GM18502 (cell line): ENCODE results near the gene GIMAP6.
A peak's percentile ranks its signal among the peaks of the same experiment; 100 is the strongest.
"Not testable (repeated sequence)": the region's sequence is repeated elsewhere in the genome, so short reads cannot be mapped to it uniquely, and the experiment has no call there.

Experiments used
- ATAC-seq: cut with Tn5 transposase; IDR thresholded peaks from one replicate; pipeline ENCODE4 v1.9.1; 2021; ENCODE audit warnings: mild to moderate bottlenecking; ENCODE audit not compliant: unreplicated experiment, poor library complexity

The GIMAP6 gene

GRCh38 chr7:150648353-150649079 is 16.3 kb upstream of the GIMAP6 start:
- ATAC-seq = no peak

- no peak for ATAC-seq
Observed at GRCh38 chr7:150645259-150646020, 13.3 kb upstream of the GIMAP6 start.

GRCh38 chr7:150642926-150643325 is 10.7 kb upstream of the GIMAP6 start:
- no peak for ATAC-seq

GRCh38 chr7:150641854-150642253 is 9.7 kb upstream of the GIMAP6 start:
- no peak for ATAC-seq

- ATAC-seq = no peak
Observed at GRCh38 chr7:150633926-150634325, 1.7 kb upstream of the GIMAP6 start.

- no peak for ATAC-seq
Observed at GRCh38 chr7:150631084-150631826, 930 bp downstream of the GIMAP6 start.

GRCh38 chr7:150629347-150629746 is 2.8 kb downstream of the GIMAP6 start:
- ATAC-seq = no peak

GRCh38 chr7:150627959-150628358 is 4.2 kb downstream of the GIMAP6 start:
- no peak for ATAC-seq

GRCh38 chr7:150626696-150627095 is 5.5 kb downstream of the GIMAP6 start:
- no peak for ATAC-seq

- ATAC-seq = peak; percentile 56
Observed at GRCh38 chr7:150621376-150621775, 10.8 kb downstream of the GIMAP6 start.

GRCh38 chr7:150620617-150621371 is 11.4 kb downstream of the GIMAP6 start:
- ATAC-seq = peak; percentile 64

- no peak for ATAC-seq
Observed at GRCh38 chr7:150620061-150620460, 12.1 kb downstream of the GIMAP6 start.

- not testable (repeated sequence) for ATAC-seq
Observed at GRCh38 chr7:150615221-150615755, 16.9 kb downstream of the GIMAP6 start.

GRCh38 chr7:150614426-150614825 is 17.8 kb downstream of the GIMAP6 start:
- ATAC-seq = not testable (repeated sequence)

- no peak for ATAC-seq
Observed at GRCh38 chr7:150613880-150614279, 18.3 kb downstream of the GIMAP6 start.

- ATAC-seq = no peak
Observed at GRCh38 chr7:150612925-150613324, 19.3 kb downstream of the GIMAP6 start.

GRCh38 chr7:150610233-150610632 is 22.0 kb downstream of the GIMAP6 start:
- ATAC-seq = no peak

GRCh38 chr7:150603600-150603999 is 28.6 kb downstream of the GIMAP6 start:
- ATAC-seq = not testable (repeated sequence)

- ATAC-seq = no peak
Observed at GRCh38 chr7:150595361-150595760, 36.8 kb downstream of the GIMAP6 start.

GRCh38 chr7:150594805-150595204 is 37.4 kb downstream of the GIMAP6 start:
- no peak for ATAC-seq
